Activated CD4-positive, alpha-beta T cell treated with anti-CD3 and anti-CD28 coated beads, Interleukin-2, amount 10 ng/mL, durations not matched to agents 24 days and 14 days (primary cell): ENCODE data around the gene IPPK. TPM values are rescaled to one million over a fixed set of nuclear protein-coding genes. Genes with fewer than 3 reads are reported as not detected.

ENCODE experiments used
- DNase-seq: peaks from one replicate; pipeline ENCODE4 v3.0.0; 2022
- H3K27ac Mint-ChIP-seq: one replicate; pipeline ENCODE4 v1.8.0; 2022; ENCODE audit warnings: mild to moderate bottlenecking, mixed read lengths
- H3K27me3 Mint-ChIP-seq: one replicate; pipeline ENCODE4 v1.8.0; 2022; ENCODE audit warnings: mixed read lengths
- H3K36me3 Mint-ChIP-seq: one replicate; pipeline ENCODE4 v1.8.0; 2022; ENCODE audit warnings: low read depth, mild to moderate bottlenecking, mixed read lengths
- H3K4me1 Mint-ChIP-seq: one replicate; pipeline ENCODE4 v1.8.0; 2021; ENCODE audit warnings: mixed read lengths
- H3K4me3 Mint-ChIP-seq: one replicate; pipeline ENCODE4 v1.8.0; 2022; ENCODE audit warnings: mild to moderate bottlenecking, moderate library complexity, mixed read lengths
- H3K9me3 Mint-ChIP-seq: one replicate; pipeline ENCODE4 v1.8.0; 2021; ENCODE audit warnings: mixed read lengths
- intact Hi-C: fragments of 100-400 bp; cut with micrococcal nuclease; formaldehyde crosslinking; loops from one replicate; pipeline ENCODE4 v1.15.1; 2023
- total RNA-seq: library from RNA; stranded (reverse); gene quantifications from 2 replicates; pipeline ENCODE4 v1.2.3, GENCODE V29; 2022

IPPK gene
- total RNA-seq, 1 donor from 2014 or later = 13.5 TPM

- Mint-ChIP-seq H3K4me3 (no peak overlapping the region), H3K27ac (peak overlapping the region; percentile 67), H3K36me3 (peaks cover 27% of the 10 kb centered on the region), H3K4me1 (peaks cover 34% of the 10 kb centered on the region), H3K9me3 (no peaks in the 10 kb centered on the region), H3K27me3 (no peaks in the 10 kb centered on the region)
- DNase-seq = peak; percentile 45
- intact Hi-C loops = no loop called here
Measured at GRCh38 chr9:92711146-92711545, 41.2 kb upstream of the IPPK start.

- H3K4me3 Mint-ChIP-seq = no peak overlapping the region
- DNase-seq = peak; percentile 45
- intact Hi-C loops = no loop called here
- no peaks in the 10 kb centered on the region for H3K9me3 Mint-ChIP-seq
- H3K4me1 Mint-ChIP-seq = peaks cover 36% of the 10 kb centered on the region
- H3K27ac Mint-ChIP-seq = no peak overlapping the region
- peaks cover 29% of the 10 kb centered on the region for H3K36me3 Mint-ChIP-seq
- H3K27me3 Mint-ChIP-seq = no peaks in the 10 kb centered on the region
Measured at GRCh38 chr9:92710368-92710767, 40.4 kb upstream of the IPPK start.

GRCh38 chr9:92709954-92710353 lies 40.0 kb upstream of the IPPK start:
- Mint-ChIP-seq H3K27ac (no peak overlapping the region), H3K9me3 (no peaks in the 10 kb centered on the region), H3K4me3 (no peak overlapping the region), H3K27me3 (no peaks in the 10 kb centered on the region), H3K36me3 (peaks cover 29% of the 10 kb centered on the region), H3K4me1 (peaks cover 36% of the 10 kb centered on the region)
- intact Hi-C loops = no loop called here
- DNase-seq = peak; percentile 48

GRCh38 chr9:92709240-92709639 lies 39.3 kb upstream of the IPPK start:
- H3K36me3 Mint-ChIP-seq = peaks cover 27% of the 10 kb centered on the region
- no peak overlapping the region for H3K4me3 Mint-ChIP-seq
- H3K27ac Mint-ChIP-seq = no peak overlapping the region
- DNase-seq = peak; percentile 49
- intact Hi-C loops = no loop called here
- H3K9me3 Mint-ChIP-seq = no peaks in the 10 kb centered on the region
- H3K4me1 Mint-ChIP-seq = peaks cover 36% of the 10 kb centered on the region
- H3K27me3 Mint-ChIP-seq = no peaks in the 10 kb centered on the region

- Mint-ChIP-seq H3K4me1 (peaks cover 34% of the 10 kb centered on the region), H3K27me3 (no peaks in the 10 kb centered on the region), H3K36me3 (peaks cover 18% of the 10 kb centered on the region), H3K9me3 (no peaks in the 10 kb centered on the region), H3K27ac (peak overlapping the region; percentile 51), H3K4me3 (no peak overlapping the region)
- intact Hi-C loops = loop anchor here (2.0 kb wide), 1 partner anchor 37 kb away; the partner anchor contains the start of gene IPPK
- DNase-seq = no peak
Measured at GRCh38 chr9:92707530-92707929, 37.6 kb upstream of the IPPK start.

GRCh38 chr9:92706218-92706940 lies 36.4 kb upstream of the IPPK start:
- H3K4me3 Mint-ChIP-seq = peak overlapping the region; percentile 4
- intact Hi-C loops = loop anchor here (2.0 kb wide), 1 partner anchor 36 kb away; the partner anchor contains the start of gene IPPK
- H3K9me3 Mint-ChIP-seq = no peaks in the 10 kb centered on the region
- H3K4me1 Mint-ChIP-seq = peaks cover 26% of the 10 kb centered on the region
- H3K27ac Mint-ChIP-seq = peak overlapping the region; percentile 37
- peak; percentile 84 for DNase-seq
- H3K36me3 Mint-ChIP-seq = peaks cover 11% of the 10 kb centered on the region
- H3K27me3 Mint-ChIP-seq = no peaks in the 10 kb centered on the region

- peaks cover 16% of the 10 kb centered on the region for H3K4me1 Mint-ChIP-seq
- intact Hi-C loops = no loop called here
- H3K9me3 Mint-ChIP-seq = no peaks in the 10 kb centered on the region
- no peak overlapping the region for H3K4me3 Mint-ChIP-seq
- no peaks in the 10 kb centered on the region for H3K27me3 Mint-ChIP-seq
- DNase-seq = no peak
- peaks cover 5% of the 10 kb centered on the region for H3K36me3 Mint-ChIP-seq
- H3K27ac Mint-ChIP-seq = no peak overlapping the region
Measured at GRCh38 chr9:92704528-92704927, 34.6 kb upstream of the IPPK start.

GRCh38 chr9:92696619-92697018 lies 26.7 kb upstream of the IPPK start:
- Mint-ChIP-seq H3K9me3 (peaks cover 30% of the 10 kb centered on the region), H3K27ac (no peak overlapping the region), H3K27me3 (peaks cover 21% of the 10 kb centered on the region), H3K36me3 (peaks cover 5% of the 10 kb centered on the region), H3K4me1 (peaks cover 10% of the 10 kb centered on the region), H3K4me3 (no peak overlapping the region)
- DNase-seq = no peak
- intact Hi-C loops = no loop called here

- no peak for DNase-seq
- intact Hi-C loops = no loop called here
Measured at GRCh38 chr9:92686954-92687353, 17.0 kb upstream of the IPPK start.

GRCh38 chr9:92685022-92685421 lies 15.1 kb upstream of the IPPK start:
- no peak for DNase-seq
- H3K4me1 Mint-ChIP-seq = no peaks in the 10 kb centered on the region
- intact Hi-C loops = no loop called here
- no peaks in the 10 kb centered on the region for H3K36me3 Mint-ChIP-seq
- H3K27ac Mint-ChIP-seq = no peak overlapping the region
- H3K4me3 Mint-ChIP-seq = no peak overlapping the region
- H3K27me3 Mint-ChIP-seq = peaks cover 6% of the 10 kb centered on the region
- H3K9me3 Mint-ChIP-seq = peaks cover 2% of the 10 kb centered on the region

More at GRCh38 chr9:92686954-92687353, 17.0 kb upstream of the IPPK start:
- Mint-ChIP-seq H3K27me3 (peaks cover 10% of the 10 kb centered on the region), H3K9me3 (peaks cover 6% of the 10 kb centered on the region), H3K36me3 (no peaks in the 10 kb centered on the region), H3K4me3 (no peak overlapping the region), H3K4me1 (no peaks in the 10 kb centered on the region), H3K27ac (no peak overlapping the region)

GRCh38 chr9:92682269-92682668 lies 12.3 kb upstream of the IPPK start:
- Mint-ChIP-seq H3K4me3 (no peak overlapping the region), H3K27ac (no peak overlapping the region), H3K36me3 (no peaks in the 10 kb centered on the region), H3K4me1 (no peaks in the 10 kb centered on the region), H3K27me3 (no peaks in the 10 kb centered on the region), H3K9me3 (no peaks in the 10 kb centered on the region)
- DNase-seq = no peak
- intact Hi-C loops = no loop called here

GRCh38 chr9:92680166-92681119 lies 10.5 kb upstream of the IPPK start:
- DNase-seq = no peak
- no peak overlapping the region for H3K27ac Mint-ChIP-seq
- no peaks in the 10 kb centered on the region for H3K27me3 Mint-ChIP-seq
- no peaks in the 10 kb centered on the region for H3K9me3 Mint-ChIP-seq
- intact Hi-C loops = no loop called here
- H3K36me3 Mint-ChIP-seq = no peaks in the 10 kb centered on the region
- H3K4me1 Mint-ChIP-seq = no peaks in the 10 kb centered on the region
- no peak overlapping the region for H3K4me3 Mint-ChIP-seq

GRCh38 chr9:92679413-92680165 lies 9.7 kb upstream of the IPPK start:
- H3K27me3 Mint-ChIP-seq = no peaks in the 10 kb centered on the region
- H3K27ac Mint-ChIP-seq = no peak overlapping the region
- DNase-seq = no peak
- no peak overlapping the region for H3K4me3 Mint-ChIP-seq
- intact Hi-C loops = no loop called here
- no peaks in the 10 kb centered on the region for H3K9me3 Mint-ChIP-seq
- no peaks in the 10 kb centered on the region for H3K4me1 Mint-ChIP-seq
- H3K36me3 Mint-ChIP-seq = peaks cover 2% of the 10 kb centered on the region
